Daoy (cell line): Measurements from ENCODE around the gene GNB1L. TPM values are rescaled to one million over a fixed set of nuclear protein-coding genes. Genes with fewer than 3 reads are reported as not detected.

Experiments
- DNase-seq: peaks from one replicate; pipeline ENCODE4 v3.0.0-alpha.2; 2015; ENCODE audit warnings: low read depth
- total RNA-seq: library from RNA; depleted of rRNA; stranded (reverse); fragments of >200 nt; shearing (Covaris generic); gene quantifications from 2 replicates; pipeline ENCODE4 v1.2.3, GENCODE V29; 2014

Gene GNB1L
- total RNA-seq, 1 experiment from 2014 or later: 16.1 TPM

DNA sequence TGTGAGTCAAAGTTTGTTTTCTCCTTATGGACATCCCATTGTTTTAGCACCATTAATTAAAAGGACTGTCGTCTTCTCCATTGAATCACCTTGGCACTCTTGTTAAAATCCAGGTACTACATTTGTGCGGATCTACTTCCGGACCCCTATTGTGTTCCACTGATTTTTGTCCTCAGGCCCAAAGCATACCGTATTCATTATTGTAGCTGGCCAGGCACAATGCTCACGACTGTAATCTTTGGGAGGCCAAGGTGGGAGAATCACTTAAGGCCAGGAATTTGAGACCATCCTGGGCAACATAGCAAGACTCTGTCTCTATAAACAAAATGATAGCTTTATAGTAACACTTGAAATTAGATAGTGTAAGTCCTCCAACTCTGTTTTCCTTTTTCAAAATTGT, 8.9 kb upstream of the GNB1L start:
- DNase-seq: no peak

GRCh38 chr22:19862619-19863246, 8.1 kb upstream of the GNB1L start:
- no peak for DNase-seq

DNA sequence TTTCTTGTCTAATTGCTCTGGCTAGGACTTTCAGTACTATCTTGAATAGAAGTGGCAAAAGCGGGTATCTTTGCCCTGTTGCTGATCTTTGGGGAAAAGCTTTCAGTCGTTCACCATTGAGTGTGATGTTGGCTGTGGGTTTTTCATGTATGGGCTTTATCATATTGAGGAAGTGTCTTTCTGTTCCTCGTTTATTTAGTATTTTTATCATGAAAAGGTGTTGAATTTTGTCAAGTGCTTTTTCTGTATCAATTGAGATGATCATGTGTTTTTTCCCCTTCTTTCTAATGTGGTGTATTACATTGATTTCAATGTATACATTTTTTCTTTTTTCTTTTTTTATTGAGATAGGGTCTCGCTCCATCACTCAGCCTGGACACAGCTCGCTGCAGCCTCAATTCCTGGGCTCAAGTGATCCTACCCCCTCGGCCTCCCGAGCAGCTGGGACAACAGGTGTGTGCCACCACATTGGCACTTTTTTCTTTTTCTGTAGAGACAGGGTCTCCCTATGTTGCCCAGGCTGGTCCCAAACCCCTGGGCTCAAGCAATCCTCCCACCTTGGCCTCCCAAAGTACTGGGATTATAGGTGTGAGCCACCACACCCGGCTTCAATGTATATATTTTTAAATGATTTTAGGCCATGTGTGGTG, 5.3 kb upstream of the GNB1L start:
- DNase-seq: no peak

DNA sequence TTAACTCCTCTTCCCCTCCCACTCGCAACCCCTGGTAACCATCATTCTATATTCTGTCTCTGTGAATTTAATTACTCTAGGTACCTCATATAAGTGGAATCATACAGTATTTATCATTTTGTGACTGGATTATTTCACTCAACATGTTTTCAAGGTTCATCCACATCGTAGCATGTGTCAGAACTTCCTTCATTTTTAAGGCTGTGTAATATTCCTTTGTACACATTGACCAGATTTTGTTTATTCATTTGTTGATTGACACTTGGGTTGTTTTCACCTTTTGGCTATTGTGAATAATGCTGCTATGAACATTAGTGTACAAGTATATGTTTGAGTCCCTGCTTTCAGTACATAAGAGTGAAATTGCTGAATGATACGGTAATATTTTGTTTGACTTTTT, 2.7 kb upstream of the GNB1L start:
- no peak for DNase-seq

- peak; percentile 86 for DNase-seq
Observed at GRCh38 chr22:19855504-19856409, 1.1 kb upstream of the GNB1L start.

GRCh38 chr22:19853879-19854777, 546 bp downstream of the GNB1L start:
- DNase-seq: peak; percentile 18

- no peak for DNase-seq
Observed at GRCh38 chr22:19853058-19853878, 1.4 kb downstream of the GNB1L start.

GRCh38 chr22:19852177-19852781, 2.4 kb downstream of the GNB1L start:
- peak; percentile 2 for DNase-seq

- DNase-seq: no peak
Observed at GRCh38 chr22:19851291-19852176, 3.1 kb downstream of the GNB1L start.

DNA sequence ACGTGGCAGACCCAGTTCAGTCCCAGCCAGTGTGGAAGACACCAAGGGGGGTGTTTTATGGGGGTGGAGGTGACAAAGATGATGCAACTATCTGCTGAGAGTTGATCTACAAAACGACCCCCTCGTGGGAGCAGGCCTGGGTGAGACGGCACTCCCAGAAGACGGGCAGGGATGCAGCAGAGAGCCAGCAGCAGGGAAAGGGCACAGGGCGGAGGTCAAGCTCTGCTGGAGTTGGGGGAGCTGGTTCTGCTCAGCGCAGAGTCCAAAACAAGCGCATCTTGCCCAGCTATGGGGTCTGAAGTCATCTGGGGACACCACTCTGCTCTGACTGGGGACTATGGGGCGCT, 3.9 kb downstream of the GNB1L start:
- no peak for DNase-seq

GRCh38 chr22:19849835-19850762, 4.6 kb downstream of the GNB1L start:
- peak; percentile 4 for DNase-seq

GRCh38 chr22:19848298-19849224, 6.1 kb downstream of the GNB1L start:
- peak; percentile 45 for DNase-seq

GRCh38 chr22:19847345-19847632, 7.4 kb downstream of the GNB1L start:
- no peak for DNase-seq

DNA sequence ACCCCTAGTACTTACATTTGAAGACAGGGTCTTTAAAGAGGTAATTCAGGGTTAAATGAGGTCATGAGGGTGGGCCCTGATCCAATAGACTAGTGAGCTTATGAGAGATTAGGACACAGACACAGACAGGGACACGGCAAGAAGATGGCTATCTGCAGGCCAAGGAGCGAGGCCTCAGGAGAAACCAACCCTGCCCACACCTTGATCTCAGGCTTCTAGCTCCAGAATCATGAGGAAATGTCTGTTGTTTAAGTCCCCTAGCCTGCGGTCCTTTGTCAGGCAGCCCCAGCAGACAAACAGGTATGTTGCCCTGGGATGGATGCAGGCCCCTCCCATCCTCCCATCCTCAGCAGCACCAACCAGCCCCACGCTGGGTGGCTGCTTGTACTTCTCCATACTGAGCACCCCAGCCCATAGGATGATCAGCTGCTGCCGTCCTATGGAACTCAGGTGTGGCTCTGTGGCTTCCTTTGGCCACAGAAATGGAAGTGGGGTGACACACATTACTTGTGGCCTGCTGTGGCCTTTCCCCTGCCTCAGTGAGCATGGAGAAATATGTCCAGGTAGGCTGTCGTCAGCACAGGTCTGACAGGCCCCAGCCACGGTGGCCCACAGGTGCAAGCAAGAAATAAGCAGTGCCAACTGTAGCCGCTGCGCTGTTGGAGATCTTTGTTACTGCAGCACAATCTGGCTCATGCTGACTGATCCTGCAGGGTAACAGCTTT, 7.9 kb downstream of the GNB1L start:
- DNase-seq: peak; percentile 2

DNA sequence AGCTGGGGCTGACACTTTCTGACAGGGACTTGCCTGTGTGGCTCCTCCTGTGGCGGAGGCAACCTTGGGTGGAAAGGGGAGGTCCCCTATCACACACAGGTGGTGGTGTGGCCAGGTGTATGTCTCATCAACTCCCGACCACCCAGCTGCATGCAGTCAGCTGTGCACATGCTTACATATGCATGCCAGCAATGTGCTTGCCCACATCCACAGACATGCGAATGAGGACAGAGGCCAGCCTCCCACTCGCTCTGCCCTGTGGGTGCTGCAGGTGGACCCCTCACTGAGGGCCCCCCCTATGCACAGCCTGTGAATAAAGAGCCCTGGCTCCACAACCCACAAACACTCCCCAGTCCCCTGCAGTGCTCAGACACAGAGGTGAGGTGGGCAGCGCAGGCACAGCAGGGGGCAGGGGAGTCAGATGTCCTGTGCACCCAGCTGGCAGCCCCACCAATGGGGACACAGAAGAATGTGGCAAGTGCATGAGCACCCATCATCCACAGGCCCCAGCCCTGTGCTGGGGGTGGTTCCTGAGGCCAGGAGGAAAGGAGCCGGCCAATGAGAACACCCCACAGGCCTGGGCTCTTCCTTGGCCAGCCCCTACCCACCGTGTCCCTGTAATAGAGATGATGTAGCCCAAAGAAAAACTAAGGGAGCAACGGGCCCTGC, 9.5 kb downstream of the GNB1L start:
- peak; percentile 4 for DNase-seq
